Endothelial cell of hepatic sinusoid (primary cell): Measurements from ENCODE around the gene CCDC116.
"Not testable (repeated sequence)": the region's sequence is repeated elsewhere in the genome, so short reads cannot be mapped to it uniquely, and the experiment has no call there.

Source experiments
- in situ Hi-C: cut with HindIII; loops from 2 replicates; pipeline ENCODE4 v1.10.0; 2017; ENCODE audit warnings: low sequenced_read_pairs

CCDC116 gene

DNA sequence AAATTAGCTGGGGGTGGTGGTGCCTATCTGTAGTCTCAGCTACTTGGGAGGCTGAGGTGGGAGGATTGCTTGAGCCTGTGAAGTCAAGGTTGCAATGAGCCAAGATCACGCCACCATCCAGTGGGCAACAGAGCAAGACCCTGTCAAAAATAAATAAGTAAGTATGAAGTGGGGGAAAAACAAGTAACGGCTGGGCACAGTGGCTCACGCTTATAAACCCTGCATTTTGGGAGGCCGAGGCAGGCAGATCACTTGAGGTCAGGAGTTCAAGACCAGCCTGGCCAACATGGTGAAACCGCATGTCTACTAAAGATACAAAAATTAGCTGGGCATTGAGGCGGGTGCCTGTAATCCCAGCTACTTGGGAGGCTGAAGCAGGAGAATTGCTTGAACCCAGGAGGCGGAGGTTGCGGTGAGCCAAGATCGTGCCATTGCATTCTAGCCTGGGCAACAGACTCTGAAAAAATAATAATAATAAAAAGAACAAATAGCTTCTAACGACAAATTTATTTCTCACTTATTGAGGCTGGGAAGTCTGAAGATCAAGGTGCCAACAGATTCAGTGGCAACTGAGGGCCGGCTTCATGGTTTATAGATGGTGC lies 22.9 kb upstream of the CCDC116 start:
- in situ Hi-C loops = not testable (repeated sequence)

DNA sequence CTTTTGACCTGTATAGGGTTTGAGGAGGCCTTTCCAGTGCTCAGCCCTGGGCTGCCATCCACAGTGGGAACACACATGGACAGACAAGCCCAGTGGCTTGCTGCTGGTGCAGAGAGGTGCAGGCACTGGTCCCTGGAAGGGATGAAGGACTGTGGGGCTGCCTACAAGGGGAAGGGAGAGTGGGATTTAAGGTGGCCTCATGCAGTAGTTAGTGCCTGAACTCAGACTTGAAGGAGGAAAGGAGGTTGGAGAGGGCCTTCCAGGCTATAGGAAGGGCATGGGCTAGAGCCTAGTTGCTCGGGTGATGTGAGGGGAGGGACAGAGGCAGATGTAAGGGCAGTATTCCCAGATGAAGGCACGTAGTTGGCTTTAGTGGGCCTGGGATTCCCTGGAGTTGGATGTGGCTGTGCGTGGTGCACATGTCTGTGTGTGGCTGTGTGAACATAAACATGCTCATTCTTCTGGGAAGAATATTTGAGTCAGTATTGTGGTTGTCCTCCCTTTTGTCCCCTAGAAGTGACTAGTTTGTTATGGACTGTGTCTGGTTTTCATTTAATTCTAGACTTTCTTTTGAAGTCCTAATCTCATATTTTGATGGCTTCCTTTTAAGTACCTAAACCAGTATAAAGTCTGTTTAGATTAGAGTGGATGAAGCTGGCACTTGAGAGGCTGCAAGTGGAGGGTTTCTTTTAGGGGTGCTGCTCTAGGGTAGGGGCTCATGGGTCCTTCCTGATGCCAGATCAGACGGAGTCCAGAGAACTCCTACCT lies 21.2 kb upstream of the CCDC116 start:
- in situ Hi-C loops = no loop called here

DNA sequence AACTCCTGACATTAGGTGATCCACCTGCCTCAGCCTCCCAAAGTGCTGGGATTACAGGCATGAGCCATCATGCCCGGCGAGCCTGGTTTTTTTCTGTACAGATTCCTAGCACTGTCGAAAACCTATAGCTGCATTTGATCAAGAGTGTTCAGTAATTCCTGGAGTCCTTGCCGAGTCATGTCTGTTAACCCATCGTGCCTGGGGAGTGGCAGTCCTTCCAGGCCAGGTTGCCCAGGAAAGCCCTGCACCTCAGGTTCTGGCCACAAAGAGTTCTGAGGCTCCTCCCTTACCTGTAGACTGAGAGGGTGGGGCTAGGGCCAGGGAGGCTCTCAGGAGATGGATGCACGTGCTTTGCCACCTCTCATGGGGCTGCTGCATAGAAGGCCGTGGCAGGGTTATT lies 19.7 kb upstream of the CCDC116 start:
- in situ Hi-C loops = no loop called here

DNA sequence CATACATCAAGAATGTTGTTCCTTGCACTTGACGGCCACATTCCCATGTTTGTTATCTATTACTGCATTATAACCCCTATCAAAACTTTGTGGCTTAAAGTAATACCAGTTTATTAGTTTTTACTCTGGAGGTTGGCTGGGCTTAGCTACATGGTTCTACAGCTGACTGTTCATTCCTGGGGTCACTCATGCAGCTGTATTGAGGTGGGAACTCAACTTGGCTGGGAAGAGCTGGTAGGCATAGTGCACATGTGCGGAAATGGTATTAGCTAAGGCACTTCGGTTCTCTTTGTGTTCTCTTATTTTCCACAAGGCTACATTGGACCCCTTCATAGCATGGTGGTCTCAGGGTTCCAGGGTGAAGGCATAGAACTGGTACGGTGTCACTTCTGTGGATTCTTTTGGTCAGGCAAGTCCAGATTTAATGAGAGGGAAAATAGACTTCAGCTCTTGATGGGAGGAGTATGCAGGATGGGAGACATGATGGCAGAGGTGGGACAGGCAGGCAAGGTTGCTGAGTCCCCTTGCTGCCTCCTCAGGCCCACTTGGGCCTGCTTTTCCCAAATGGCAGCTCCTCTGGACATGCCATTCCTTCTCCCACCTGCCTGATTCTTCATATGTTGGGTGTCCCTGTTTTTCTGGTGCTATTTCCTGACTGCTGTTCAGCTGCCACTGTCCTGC lies 18.9 kb upstream of the CCDC116 start:
- in situ Hi-C loops = no loop called here

DNA sequence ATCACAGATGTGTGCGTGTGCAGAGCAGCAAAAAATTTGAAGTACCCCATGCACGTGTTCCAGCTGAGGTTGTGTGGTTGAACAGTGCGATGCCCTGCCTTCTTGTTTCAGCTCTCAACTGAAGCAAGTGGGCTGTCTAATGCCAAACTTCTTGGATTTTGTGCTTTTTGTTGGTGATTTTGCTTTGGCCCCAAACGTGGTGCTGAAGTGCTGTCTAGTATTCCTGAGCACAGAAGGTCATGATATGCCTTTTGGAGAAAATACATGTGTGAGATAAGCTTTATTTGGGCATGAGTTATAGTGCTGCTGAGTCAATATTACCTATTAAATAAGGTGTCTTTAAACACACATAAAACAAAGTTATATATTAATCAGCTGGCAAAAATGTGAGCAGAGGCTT lies 16.8 kb upstream of the CCDC116 start:
- in situ Hi-C loops = no loop called here

DNA sequence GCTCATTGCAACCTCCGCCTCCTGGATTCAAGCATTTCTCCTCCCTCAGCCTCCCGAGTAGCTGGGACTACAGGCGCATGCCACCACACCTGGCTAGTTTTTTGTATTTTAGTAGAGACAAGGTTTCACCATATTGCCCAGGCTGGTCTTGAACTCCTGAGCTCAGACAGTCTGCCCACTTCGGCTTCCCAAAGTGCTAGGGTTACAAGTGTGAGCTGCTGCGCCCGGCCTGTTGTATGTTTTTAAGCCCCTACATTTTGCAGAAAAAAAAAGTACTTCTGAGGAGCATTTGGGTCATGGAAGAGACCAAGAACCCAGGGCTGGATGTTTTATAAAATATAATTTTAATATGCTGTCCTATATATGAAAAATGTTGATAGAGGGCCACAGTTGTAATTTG lies 15.2 kb upstream of the CCDC116 start:
- in situ Hi-C loops = not testable (repeated sequence)

DNA sequence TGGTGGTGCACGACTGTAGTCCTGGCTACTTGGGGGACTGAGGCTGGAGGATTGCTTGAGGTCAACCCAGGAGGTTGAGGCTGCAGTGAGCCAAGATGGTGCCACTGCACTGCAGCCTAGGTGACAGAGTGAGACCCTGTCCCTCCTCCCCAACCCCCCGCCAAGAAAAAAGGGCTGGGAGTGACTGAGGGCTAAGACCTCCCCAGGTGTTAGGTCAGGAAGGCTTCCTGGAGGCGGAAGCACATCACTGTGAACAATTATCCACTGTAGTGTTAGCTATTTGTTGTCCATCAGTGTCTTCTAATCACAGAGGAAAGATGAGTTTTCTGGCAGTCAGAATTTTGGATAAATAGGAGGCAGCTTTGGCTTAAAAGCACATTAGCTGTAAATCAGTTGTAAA lies 11.5 kb upstream of the CCDC116 start:
- in situ Hi-C loops = no loop called here

DNA sequence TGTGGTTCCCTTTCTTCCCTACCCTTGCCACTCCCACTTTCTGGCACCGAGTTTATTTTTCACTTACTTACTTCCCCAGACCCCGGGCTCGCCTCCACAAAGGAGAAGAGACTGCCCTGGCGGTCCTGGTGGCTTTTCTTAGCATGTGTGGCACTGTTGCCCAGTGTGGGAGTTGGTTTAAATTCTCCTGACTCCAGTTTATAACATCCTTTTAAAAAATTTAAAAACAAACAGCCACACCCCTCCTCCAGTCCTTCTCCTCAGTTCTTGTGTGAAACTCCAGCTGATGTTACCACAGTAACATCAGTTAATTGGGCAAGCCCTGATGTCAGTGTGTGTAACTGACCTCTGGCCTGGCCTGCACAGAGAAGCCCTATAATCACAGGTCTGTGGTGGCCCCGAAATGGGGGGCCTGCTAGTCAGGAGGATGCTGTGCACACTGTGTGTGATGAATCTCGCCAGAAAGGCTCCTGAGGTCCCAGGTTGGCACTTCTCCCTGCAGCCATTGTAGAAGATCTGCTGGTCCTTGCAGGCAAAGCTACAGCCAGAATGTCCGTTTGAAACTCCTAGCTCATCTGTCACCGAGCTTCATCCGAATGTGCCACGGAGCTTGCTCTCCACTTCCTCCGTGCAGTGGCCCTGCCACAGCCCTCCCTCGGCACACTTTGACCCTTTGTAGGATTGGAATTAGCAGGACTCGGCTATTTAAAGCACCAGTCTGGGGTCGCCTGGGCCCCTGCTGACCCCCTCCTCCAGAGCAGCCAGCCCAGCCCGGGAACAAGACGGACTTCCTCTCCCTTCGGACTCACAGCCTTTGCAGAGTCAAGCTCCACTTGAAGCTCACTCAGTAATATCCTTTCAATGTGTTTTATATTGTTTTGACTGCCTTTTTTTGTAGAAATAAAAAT lies 10.3 kb upstream of the CCDC116 start:
- in situ Hi-C loops = no loop called here

DNA sequence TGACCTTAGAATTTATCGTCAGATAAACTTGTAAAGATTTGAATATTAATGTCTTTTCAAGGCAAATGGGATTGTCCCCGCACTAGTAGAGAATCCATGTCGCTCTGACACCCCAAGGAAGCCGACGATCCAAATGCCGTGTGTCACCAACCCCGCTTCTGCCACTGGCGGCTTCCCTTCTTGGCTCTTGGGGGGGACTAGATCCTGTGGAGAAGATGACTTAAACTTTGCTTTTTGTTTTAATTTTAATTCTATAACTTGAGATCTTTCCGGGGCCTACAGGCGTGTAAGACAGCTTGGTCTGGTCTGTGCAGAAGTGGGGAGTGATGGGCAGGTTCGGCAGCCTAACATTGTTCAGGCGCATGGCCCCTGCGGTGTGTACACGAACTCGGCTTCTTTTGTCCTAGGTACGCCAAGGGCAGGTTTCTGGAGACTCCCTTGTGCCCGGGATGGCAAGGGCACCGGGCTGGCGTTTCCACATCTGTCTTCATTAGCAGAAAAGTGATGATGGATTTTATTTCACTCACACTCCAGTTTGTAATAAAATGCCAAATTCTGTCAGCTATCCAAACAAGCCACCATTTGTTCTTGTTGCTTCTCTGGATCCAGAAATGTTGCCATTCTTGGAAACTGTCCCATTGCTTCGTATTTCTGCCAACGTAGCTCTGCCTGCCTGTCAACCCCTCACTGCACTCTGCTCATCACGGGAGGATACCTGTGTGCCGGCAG lies 9.5 kb upstream of the CCDC116 start:
- in situ Hi-C loops = no loop called here

DNA sequence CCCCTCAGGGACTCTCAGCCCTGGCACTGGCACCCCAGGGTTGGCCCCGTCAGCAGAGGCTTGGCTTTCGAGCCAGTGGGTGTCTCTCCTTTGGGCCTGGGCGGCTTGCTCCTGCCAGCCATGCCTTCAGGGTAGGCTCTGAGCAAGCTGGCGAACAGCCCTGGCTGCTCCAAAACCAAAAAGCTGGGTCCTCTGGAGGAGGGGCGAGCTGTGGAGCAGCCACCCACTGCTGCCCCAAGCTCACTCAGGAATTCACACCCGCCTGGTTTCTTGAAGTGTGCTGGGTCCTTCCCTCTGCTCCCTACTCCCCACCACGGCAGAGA lies 9.0 kb upstream of the CCDC116 start:
- in situ Hi-C loops = no loop called here

DNA sequence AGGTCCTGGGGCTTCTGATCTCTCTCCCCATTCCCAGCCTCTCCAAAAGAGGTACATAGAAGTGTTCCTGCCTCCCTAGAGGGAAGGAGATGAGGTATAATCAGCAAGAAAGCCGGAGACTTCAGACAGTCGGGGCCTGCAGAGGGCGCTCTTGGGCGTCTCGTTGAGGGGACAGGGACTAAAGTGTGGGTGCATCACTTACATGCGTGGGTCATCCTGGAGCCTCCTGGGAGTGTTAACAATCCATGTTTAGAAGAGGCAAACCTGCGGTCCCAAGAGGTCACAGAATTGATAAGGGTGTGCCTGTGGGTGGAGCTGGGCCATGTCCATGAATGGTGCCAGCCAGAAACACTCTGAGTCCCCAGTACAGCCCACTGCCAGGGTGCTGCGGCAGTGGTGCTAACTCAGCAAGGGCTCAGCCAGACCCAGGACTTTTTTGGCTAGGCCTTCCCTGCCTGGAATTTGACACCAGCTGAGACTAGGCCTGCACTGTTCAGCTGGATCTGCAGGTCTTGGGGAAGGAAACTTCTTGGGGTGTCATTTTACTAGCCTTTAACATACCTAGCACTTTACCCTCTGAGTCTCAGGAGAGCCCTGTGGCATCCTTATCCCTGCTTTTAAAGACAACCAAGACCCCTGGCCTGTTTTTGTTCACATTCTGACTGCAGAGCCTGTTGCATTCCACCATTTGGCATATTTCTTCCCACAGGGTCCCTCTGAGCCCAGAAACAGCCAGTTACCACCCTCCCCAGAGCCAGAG lies 8.3 kb upstream of the CCDC116 start:
- in situ Hi-C loops = no loop called here

DNA sequence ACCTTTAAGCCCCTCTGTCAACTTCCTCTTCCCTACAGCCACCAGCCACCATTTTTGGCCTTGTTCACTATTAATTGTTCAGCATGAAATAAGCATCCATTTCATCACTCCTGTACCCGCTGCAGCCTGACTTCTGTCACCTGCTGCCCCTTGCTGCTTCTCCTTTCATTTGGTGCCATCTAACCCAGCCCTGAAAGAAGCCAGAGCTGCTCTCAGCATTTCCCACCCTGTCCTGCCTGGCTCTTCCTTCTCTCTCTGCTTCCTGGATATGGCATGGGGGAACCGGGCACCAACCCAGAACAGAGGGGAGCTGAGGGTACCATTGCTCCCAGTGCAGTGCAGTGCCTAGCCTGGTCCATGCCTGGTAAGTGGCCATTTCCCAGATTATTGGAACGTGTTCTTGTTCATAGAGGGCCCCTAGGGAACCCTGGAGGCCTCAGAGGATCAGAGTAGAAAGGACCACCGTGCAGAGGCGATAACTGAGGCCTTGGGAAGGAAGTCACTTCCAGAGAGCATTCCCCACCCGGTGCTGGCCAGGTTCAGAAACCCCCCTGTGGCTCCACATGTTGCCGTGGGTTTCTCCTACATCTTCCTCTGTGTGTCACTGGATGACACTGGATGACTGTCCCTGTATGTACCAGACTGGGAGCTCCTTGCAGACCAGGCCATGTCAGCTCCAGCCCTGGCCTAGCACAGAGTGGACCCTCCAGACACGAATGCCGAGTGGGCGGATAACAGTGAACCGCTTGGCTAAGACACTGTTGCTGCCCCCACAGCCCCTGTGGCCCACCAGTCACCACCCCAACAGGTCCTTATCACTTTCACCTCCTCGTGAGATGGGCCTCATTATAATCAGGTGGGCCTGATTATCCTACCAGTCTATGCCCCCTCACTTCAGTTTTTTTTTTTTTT lies 7.4 kb upstream of the CCDC116 start:
- in situ Hi-C loops = no loop called here

DNA sequence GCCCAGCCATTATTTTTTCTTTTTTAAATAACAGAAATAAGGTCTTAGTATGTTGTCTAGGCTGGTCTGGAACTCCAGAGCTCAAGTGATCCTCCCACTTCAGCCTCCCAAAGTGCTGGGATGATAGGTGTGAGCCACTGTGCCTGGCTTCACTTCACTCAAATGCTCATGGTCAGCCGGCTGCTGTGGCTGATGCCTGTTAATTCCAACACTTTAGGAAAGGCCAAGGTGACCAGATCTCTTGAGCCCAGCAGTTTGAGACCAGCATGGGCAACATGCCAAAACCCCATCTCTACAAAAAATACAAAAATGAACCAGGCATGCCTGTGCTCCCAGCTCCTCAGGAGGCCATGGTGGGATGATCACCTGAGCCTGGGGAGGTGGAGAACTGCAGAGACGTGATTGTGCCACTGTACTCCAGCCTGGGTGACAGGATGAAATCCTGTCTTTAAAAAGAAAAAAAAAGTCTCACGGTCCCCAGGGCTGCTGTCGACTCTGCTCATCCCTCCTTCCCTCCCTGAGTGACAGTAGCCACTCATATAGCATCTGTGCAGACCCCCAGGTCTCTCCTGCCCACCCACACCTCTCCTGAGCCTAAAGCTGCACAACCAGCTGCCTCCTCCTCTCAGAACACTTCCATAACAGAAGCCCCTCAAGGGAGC lies 6.4 kb upstream of the CCDC116 start:
- in situ Hi-C loops = no loop called here

DNA sequence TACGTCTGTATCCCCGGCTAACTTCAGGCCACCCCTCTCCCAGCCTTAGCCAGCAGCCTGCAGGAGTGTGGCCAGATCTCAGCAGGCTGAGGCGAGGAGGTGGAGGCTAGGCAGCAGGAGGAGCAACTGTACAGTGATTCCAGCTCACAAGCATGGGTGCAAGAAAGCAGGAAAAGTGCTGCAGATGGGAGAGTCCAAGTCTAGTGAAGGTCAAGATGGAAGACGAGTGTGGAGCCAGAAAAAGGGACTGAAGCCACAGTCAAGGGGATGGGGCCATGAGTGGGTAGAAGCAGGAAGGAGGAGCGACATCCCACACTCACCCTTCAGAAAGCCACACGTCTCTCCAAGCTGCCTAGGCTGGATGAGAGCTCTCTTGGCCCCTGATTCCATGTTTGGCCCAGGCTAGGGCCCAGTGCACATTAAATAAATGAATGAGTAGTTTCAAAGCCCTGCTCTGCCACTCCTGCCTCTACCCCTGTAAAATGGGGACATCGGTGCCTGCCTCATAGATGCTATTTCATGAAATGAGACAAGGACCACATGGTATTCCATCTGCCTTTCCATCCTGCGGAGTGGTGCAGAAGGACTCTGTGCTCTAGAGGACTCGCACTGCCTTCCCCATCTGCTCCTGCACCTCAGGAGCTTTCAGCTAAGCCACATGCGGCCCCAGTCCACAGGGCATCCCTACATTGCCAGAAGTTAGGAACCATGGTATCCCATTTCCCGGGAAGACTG lies 5.7 kb upstream of the CCDC116 start:
- in situ Hi-C loops = no loop called here

DNA sequence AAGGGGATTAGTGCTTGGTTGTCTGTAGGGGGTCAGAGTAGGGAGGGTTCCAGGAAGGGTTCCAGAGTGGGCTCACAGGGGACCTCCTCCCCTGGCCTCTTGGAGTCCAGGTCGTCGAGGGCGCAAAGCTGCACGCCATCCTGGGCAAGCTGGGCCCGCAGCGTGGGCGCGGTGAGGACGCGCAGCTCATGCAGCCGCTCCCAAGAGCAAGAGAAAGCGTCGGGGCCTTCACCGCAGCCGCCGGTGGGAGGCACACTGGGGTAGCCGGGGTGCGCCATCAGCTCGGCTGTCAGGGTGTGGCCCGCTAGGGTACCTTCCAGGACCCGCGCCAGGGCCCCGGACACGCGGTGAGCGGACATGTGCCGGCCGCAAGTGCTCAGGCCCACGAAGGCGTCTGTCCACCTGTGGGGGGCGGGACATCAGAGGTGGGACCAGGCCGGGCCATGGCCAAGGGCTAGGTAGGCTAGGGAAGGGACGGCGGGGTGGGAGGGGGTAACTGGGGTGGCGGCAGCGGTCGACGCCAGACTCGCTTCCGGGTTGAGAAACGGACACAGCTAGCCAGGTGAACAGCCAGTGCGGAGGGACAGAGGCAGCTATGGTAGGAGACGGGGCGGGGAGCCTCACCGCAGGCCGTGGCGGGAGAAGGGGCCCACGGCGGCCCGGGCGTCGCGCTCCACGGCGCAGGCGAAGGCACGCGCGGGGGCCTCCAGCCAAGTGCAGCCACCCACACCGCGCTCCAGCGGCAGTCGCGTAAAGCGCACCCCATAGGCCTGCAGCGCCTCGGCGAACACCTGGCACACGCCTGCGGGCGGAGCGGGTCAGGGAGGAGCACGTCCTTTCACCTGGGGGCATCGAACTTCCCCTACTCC lies 3.9 kb upstream of the CCDC116 start:
- in situ Hi-C loops = no loop called here

DNA sequence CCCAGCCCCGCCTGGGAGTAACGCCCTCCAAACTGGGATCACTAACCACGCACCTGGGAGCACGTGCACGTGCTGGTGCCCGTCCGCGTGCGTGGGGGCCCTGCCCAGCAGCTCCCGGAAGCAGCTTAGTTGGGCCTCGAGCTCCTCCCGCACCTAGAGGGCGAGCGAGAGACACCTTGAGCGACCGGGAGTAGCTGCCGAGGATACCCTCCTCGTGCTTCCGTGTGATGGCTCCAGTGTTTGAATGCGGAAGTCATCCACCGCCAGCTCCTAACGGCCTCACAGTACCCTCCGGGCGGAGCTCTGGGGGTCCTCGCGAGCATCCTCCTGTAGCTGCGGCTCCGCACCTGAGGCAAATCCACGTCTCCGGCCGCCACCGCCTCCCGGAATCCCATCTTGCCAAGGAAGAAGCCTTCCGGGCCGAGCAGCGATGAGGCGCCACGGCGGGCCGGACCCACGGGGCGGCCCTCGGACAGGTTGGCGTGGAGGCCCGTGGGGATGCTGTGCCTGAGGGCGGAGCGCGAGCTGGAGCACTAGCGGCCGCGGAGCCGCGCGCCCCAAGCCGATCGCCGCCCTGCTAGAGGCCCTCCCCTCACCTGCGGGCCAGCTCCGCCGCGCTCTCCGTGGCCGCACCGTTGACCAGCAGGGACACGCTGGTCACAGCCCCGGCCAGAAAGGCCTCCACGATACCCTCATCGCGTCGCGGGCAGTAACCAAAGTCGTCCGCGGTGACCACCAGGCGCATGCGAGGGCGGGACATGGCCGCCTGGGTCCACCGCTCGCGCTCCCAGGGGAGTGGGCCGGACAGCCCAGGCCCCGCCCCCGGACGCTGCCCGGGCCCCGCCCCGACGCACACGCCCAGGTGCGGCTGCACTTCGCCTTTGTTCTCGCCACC lies 3.1 kb upstream of the CCDC116 start, which contains the start of gene YDJC:
Gene YDJC (minus strand): TSS at position 768 of the 895 bp plus-strand sequence. CDS start 8 bp downstream, at position 760.
- in situ Hi-C loops = no loop called here
